ENCODE data around the gene UQCRC1.

UQCRC1 gene

GRCh38 chr3:48624767-48625166 is 15.3 kb upstream of the UQCRC1 start:
- H4K91ac ChIP-seq (ENCODE audit: low read length): no peak overlapping the region
- no peak overlapping the region for H2AK5ac ChIP-seq (ENCODE audit: low read length, severe bottlenecking)
- no peak overlapping the region for H3K27ac ChIP-seq (ENCODE audit: low read length, poor library complexity, severe bottlenecking)
- no peak overlapping the region for H3K4ac ChIP-seq (ENCODE audit: low read depth in 1 of 2, low read length in 2 of 2)
- H2BK15ac ChIP-seq (ENCODE audit: low read depth, poor library complexity, severe bottlenecking): no peak overlapping the region
- no peak overlapping the region for H2BK5ac ChIP-seq (ENCODE audit: low read depth, low read length, poor library complexity, severe bottlenecking)
- H3K14ac ChIP-seq (ENCODE audit: low read length in 2 of 2): no peak overlapping the region
- H3K79me1 ChIP-seq (replicated peaks; ENCODE audit: low read length, poor library complexity, severe bottlenecking): peaks cover 8% of the 10 kb centered on the region
- H3K9me3 ChIP-seq (ENCODE audit: control insufficient read depth, low read length): no peaks in the 10 kb centered on the region
- no peak overlapping the region for H4K8ac ChIP-seq (ENCODE audit: low read length)
- H3K18ac ChIP-seq (ENCODE audit: low read depth in 1 of 2, low read length in 2 of 2): no peak overlapping the region
- H3K27me3 ChIP-seq (ENCODE audit: control insufficient read depth in 1 of 2, insufficient read depth in 1 of 2, low read length in 2 of 2): no peaks in the 10 kb centered on the region
- H3K23ac ChIP-seq (ENCODE audit: low read length in 2 of 2): no peak overlapping the region
- no peak overlapping the region for H2AFZ ChIP-seq (ENCODE audit: low read depth, low read length)
- H2BK120ac ChIP-seq (ENCODE audit: low read depth, low read length): no peak overlapping the region
- no peak overlapping the region for H3K4me2 ChIP-seq (ENCODE audit: low read length, poor library complexity, severe bottlenecking)
- no peak for DNase-seq
- H2BK12ac ChIP-seq (ENCODE audit: low read length in 2 of 2): no peak overlapping the region
- no peak overlapping the region for H3K4me3 ChIP-seq (ENCODE audit: insufficient read depth in 1 of 2, low read depth in 1 of 2, low read length in 2 of 2)
- H3K36me3 ChIP-seq (ENCODE audit: control insufficient read depth in 1 of 2, insufficient read depth in 2 of 2, low read depth in 1 of 2, low read length in 2 of 2): peaks cover 44 to 82% of the 10 kb centered on the region in 2 experiments
- peaks cover 3% of the 10 kb centered on the region for H3K4me1 ChIP-seq (ENCODE audit: control insufficient read depth, insufficient read depth, low read depth, low read length)
- H3K9ac ChIP-seq (ENCODE audit: low read length): no peak overlapping the region
- 94% methylated on average over 10 of the region's 10 CpGs for WGBS

GRCh38 chr3:48623851-48624547 is 14.6 kb upstream of the UQCRC1 start:
- peaks cover 4% of the 10 kb centered on the region for H3K79me1 ChIP-seq (replicated peaks; ENCODE audit: low read length, poor library complexity, severe bottlenecking)
- 88% methylated on average over 6 of the region's 6 CpGs for WGBS
- H3K4me2 ChIP-seq (ENCODE audit: low read length, poor library complexity, severe bottlenecking): no peak overlapping the region
- H3K14ac ChIP-seq (ENCODE audit: low read length in 2 of 2): no peak overlapping the region
- H4K91ac ChIP-seq (ENCODE audit: low read length): no peak overlapping the region
- no peak overlapping the region for H2AK5ac ChIP-seq (ENCODE audit: low read length, severe bottlenecking)
- H3K18ac ChIP-seq (ENCODE audit: low read depth in 1 of 2, low read length in 2 of 2): no peak overlapping the region
- H3K9ac ChIP-seq (ENCODE audit: low read length): no peak overlapping the region
- peaks cover 2% of the 10 kb centered on the region for H3K9me3 ChIP-seq (ENCODE audit: control insufficient read depth, low read length)
- no peak overlapping the region for H2BK15ac ChIP-seq (ENCODE audit: low read depth, poor library complexity, severe bottlenecking)
- H4K8ac ChIP-seq (ENCODE audit: low read length): no peak overlapping the region
- no peak for DNase-seq
- H3K27ac ChIP-seq (ENCODE audit: low read length, poor library complexity, severe bottlenecking): no peak overlapping the region
- H3K4me1 ChIP-seq (ENCODE audit: control insufficient read depth, insufficient read depth, low read depth, low read length): peaks cover 3% of the 10 kb centered on the region
- H3K27me3 ChIP-seq (ENCODE audit: control insufficient read depth in 1 of 2, insufficient read depth in 1 of 2, low read length in 2 of 2): no peaks in the 10 kb centered on the region
- H3K23ac ChIP-seq (ENCODE audit: low read length in 2 of 2): no peak overlapping the region
- no peak overlapping the region for H2BK12ac ChIP-seq (ENCODE audit: low read length in 2 of 2)
- H2BK5ac ChIP-seq (ENCODE audit: low read depth, low read length, poor library complexity, severe bottlenecking): no peak overlapping the region
- no peak overlapping the region for H3K4ac ChIP-seq (ENCODE audit: low read depth in 1 of 2, low read length in 2 of 2)
- H2AFZ ChIP-seq (ENCODE audit: low read depth, low read length): no peak overlapping the region
- H3K4me3 ChIP-seq (ENCODE audit: insufficient read depth in 1 of 2, low read depth in 1 of 2, low read length in 2 of 2): no peak overlapping the region
- no peak overlapping the region for H2BK120ac ChIP-seq (ENCODE audit: low read depth, low read length)
- peaks cover 37 to 74% of the 10 kb centered on the region in 2 experiments for H3K36me3 ChIP-seq (ENCODE audit: control insufficient read depth in 1 of 2, insufficient read depth in 2 of 2, low read depth in 1 of 2, low read length in 2 of 2)

GRCh38 chr3:48621461-48621869 is 12.0 kb upstream of the UQCRC1 start, which contains the start of gene TMEM89:
TMEM89 (minus strand) TSS chr3:48621769; CDS start chr3:48621756, 13 bp downstream.
- Histone ChIP-seq H3K18ac (ENCODE audit: low read depth in 1 of 2, low read length in 2 of 2) (no peak within 1 kb of the TSS), H3K9me3 (ENCODE audit: control insufficient read depth, low read length) (peaks cover 22% of the 10 kb centered on the region), H2BK15ac (ENCODE audit: low read depth, poor library complexity, severe bottlenecking) (no peak within 1 kb of the TSS), H2BK5ac (ENCODE audit: low read depth, low read length, poor library complexity, severe bottlenecking) (no peak within 1 kb of the TSS), H3K14ac (ENCODE audit: low read length in 2 of 2) (no peak within 1 kb of the TSS), H2AFZ (ENCODE audit: low read depth, low read length) (no peak within 1 kb of the TSS), H2BK12ac (ENCODE audit: low read length in 2 of 2) (no peak within 1 kb of the TSS), H3K27me3 (ENCODE audit: control insufficient read depth in 1 of 2, insufficient read depth in 1 of 2, low read length in 2 of 2) (no peaks in the 10 kb centered on the region), H3K4me1 (ENCODE audit: control insufficient read depth, insufficient read depth, low read depth, low read length) (peaks cover 3% of the 10 kb centered on the region), H3K4me3 (ENCODE audit: insufficient read depth in 1 of 2, low read depth in 1 of 2, low read length in 2 of 2) (no peak within 1 kb of the TSS), H2AK5ac (ENCODE audit: low read length, severe bottlenecking) (no peak within 1 kb of the TSS), H3K27ac (ENCODE audit: low read length, poor library complexity, severe bottlenecking) (no peak within 1 kb of the TSS), H3K9ac (ENCODE audit: low read length) (no peak within 1 kb of the TSS), H2BK120ac (ENCODE audit: low read depth, low read length) (no peak within 1 kb of the TSS), H3K36me3 (ENCODE audit: control insufficient read depth in 1 of 2, insufficient read depth in 2 of 2, low read depth in 1 of 2, low read length in 2 of 2) (peaks cover 14 to 49% of the 10 kb centered on the region in 2 experiments), H4K91ac (ENCODE audit: low read length) (peak within 1 kb of the TSS; percentile 65), H3K4me2 (ENCODE audit: low read length, poor library complexity, severe bottlenecking) (no peak within 1 kb of the TSS), H3K79me1 (replicated peaks; ENCODE audit: low read length, poor library complexity, severe bottlenecking) (no peaks in the 10 kb centered on the region), H3K4ac (ENCODE audit: low read depth in 1 of 2, low read length in 2 of 2) (no peak within 1 kb of the TSS), H3K23ac (ENCODE audit: low read length in 2 of 2) (no peak within 1 kb of the TSS), H4K8ac (ENCODE audit: low read length) (peak within 1 kb of the TSS; percentile 47)
- 93% methylated on average over 19 of the region's 19 CpGs for WGBS
- no peak for DNase-seq

GRCh38 chr3:48619541-48620524 is 10.4 kb upstream of the UQCRC1 start:
- Histone ChIP-seq H3K23ac (ENCODE audit: low read length in 2 of 2) (no peak overlapping the region), H2BK15ac (ENCODE audit: low read depth, poor library complexity, severe bottlenecking) (no peak overlapping the region), H2BK12ac (ENCODE audit: low read length in 2 of 2) (no peak overlapping the region), H3K27ac (ENCODE audit: low read length, poor library complexity, severe bottlenecking) (no peak overlapping the region), H3K4ac (ENCODE audit: low read depth in 1 of 2, low read length in 2 of 2) (no peak overlapping the region), H4K8ac (ENCODE audit: low read length) (no peak overlapping the region), H3K79me1 (replicated peaks; ENCODE audit: low read length, poor library complexity, severe bottlenecking) (no peaks in the 10 kb centered on the region), H2BK5ac (ENCODE audit: low read depth, low read length, poor library complexity, severe bottlenecking) (no peak overlapping the region), H3K27me3 (ENCODE audit: control insufficient read depth in 1 of 2, insufficient read depth in 1 of 2, low read length in 2 of 2) (no peaks in the 10 kb centered on the region), H2AFZ (ENCODE audit: low read depth, low read length) (no peak overlapping the region), H4K91ac (ENCODE audit: low read length) (no peak overlapping the region), H2AK5ac (ENCODE audit: low read length, severe bottlenecking) (no peak overlapping the region), H3K36me3 (ENCODE audit: control insufficient read depth in 1 of 2, insufficient read depth in 2 of 2, low read depth in 1 of 2, low read length in 2 of 2) (peaks cover 0 to 33% of the 10 kb centered on the region in 2 experiments), H2BK120ac (ENCODE audit: low read depth, low read length) (peak overlapping the region; percentile 67), H3K14ac (ENCODE audit: low read length in 2 of 2) (no peak overlapping the region), H3K9me3 (ENCODE audit: control insufficient read depth, low read length) (peaks cover 22% of the 10 kb centered on the region), H3K4me3 (ENCODE audit: insufficient read depth in 1 of 2, low read depth in 1 of 2, low read length in 2 of 2) (no peak overlapping the region), H3K9ac (ENCODE audit: low read length) (no peak overlapping the region), H3K4me1 (ENCODE audit: control insufficient read depth, insufficient read depth, low read depth, low read length) (peaks cover 3% of the 10 kb centered on the region), H3K18ac (ENCODE audit: low read depth in 1 of 2, low read length in 2 of 2) (peak overlapping the region in 1 of 2 experiments; percentile 23), H3K4me2 (ENCODE audit: low read length, poor library complexity, severe bottlenecking) (no peak overlapping the region)
- DNase-seq: no peak
- WGBS: 95% methylated on average over 7 of the region's 7 CpGs

Data from mesenchymal stem cell (in vitro differentiated cells and primary cell).